Muscle of arm (tissue), 14 donors: Measurements from ENCODE around the gene SERPINE1. TPM values are rescaled to one million over a fixed set of nuclear protein-coding genes. Genes with fewer than 3 reads are reported as not detected.
"Not testable (repeated sequence)": the region's sequence is repeated elsewhere in the genome, so short reads cannot be mapped to it uniquely, and the experiment has no call there.

Source experiments
- DNase-seq: peaks from one replicate; pipeline ENCODE4 v3.0.0-alpha.2; 2013
- long read RNA-seq, 11 donors: transcript quantifications; one replicate each; lab custom pipeline, GENCODE V29; 2026
- polyA plus RNA-seq, 12 donors: library from polyadenylated mRNA; unstranded; fragments of 120-200 nt; gene quantifications; one replicate each; pipeline ENCODE4 v1.2.1, GENCODE V29; 2013; ENCODE audit not compliant: insufficient read length in 12 of 12

SERPINE1 gene
- polyA plus RNA-seq: 1 to 10 TPM in 11 of 12 donors, not detected in 1; 1.7 to 10.0 (median 3.0) TPM
- long read RNA-seq, donor 1: 0 reads
- long read RNA-seq, donor 2: 0 reads
- long read RNA-seq, donor 3: 0 reads
- long read RNA-seq, donor 4: 0 reads
- long read RNA-seq, donor 5: 0 reads
- long read RNA-seq, donor 6: 0 reads
- long read RNA-seq, donor 7: 0 reads
- long read RNA-seq, donor 8: 0 reads
- long read RNA-seq, donor 9: 0 reads
- long read RNA-seq, donor 10: 0 reads
- long read RNA-seq, donor 11, partial matches to known transcripts: 0 of 2 reads
- long read RNA-seq, donor 11, other reads (novel, unspliced or antisense): 0 of 2 reads

DNA sequence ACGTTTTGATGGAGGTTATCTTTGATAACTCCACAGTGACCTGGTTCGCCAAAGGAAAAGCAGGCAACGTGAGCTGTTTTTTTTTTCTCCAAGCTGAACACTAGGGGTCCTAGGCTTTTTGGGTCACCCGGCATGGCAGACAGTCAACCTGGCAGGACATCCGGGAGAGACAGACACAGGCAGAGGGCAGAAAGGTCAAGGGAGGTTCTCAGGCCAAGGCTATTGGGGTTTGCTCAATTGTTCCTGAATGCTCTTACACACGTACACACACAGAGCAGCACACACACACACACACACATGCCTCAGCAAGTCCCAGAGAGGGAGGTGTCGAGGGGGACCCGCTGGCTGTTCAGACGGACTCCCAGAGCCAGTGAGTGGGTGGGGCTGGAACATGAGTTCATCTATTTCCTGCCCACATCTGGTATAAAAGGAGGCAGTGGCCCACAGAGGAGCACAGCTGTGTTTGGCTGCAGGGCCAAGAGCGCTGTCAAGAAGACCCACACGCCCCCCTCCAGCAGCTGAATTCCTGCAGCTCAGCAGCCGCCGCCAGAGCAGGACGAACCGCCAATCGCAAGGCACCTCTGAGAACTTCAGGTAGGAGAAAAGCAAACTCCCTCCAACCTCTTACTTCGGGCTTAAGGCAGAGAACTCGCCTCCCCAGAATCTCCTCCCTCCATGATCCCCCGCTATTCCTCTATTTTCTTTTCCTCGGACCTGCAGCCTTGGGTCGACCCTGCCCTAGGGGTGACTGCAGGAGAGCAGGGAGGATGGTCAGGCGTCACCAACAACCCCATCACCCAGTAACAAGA is at the start of gene SERPINE1:
Gene SERPINE1 (plus strand): TSS at position 454 of the 809 bp plus-strand sequence. CDS start 1,290 bp downstream, outside the sequence.
- DNase-seq: peak; percentile 91

GRCh38 chr7:101077303-101078086 is 49.4 kb upstream of the SERPINE1 start:
- peak; percentile 59 for DNase-seq

GRCh38 chr7:101081432-101081831 is 45.5 kb upstream of the SERPINE1 start:
- no peak for DNase-seq

DNA sequence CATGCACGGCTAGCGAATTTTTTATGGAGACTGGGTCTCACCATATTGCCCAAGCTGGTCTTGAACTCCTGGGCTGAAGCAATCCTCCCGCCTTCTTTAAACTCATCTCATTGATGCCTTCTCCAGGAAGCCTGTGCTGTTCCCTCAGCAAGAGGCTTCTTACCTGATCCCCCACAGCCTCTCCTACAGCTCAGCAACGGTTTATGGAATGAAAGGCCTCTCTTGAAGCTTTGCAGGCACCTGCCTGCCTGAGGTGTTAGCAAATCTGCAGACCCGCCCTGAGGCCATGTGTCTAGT is 42.1 kb upstream of the SERPINE1 start:
- DNase-seq: no peak

- DNase-seq: peak; percentile 74
Measured at GRCh38 chr7:101085162-101085964, 41.5 kb upstream of the SERPINE1 start, which contains the start of gene TRIM56. TSS of gene TRIM56 (plus strand) at chr7:101085481. CDS start at chr7:101087313, 1,832 bp downstream.

GRCh38 chr7:101087334-101088068 is 39.4 kb upstream of the SERPINE1 start:
- no peak for DNase-seq

DNA sequence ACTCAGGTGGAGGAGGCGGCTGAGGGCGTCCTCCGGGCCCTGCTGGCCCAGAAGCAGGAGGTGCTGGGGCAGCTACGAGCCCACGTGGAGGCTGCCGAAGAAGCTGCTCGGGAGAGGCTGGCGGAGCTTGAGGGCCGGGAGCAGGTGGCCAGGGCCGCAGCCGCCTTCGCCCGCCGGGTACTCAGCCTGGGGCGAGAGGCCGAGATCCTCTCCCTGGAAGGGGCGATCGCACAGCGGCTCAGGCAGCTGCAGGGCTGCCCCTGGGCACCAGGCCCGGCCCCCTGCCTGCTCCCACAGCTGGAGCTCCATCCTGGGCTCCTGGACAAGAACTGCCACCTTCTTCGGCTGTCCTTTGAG is 38.9 kb upstream of the SERPINE1 start:
- no peak for DNase-seq

- no peak for DNase-seq
Measured at GRCh38 chr7:101088858-101089529, 37.9 kb upstream of the SERPINE1 start.

GRCh38 chr7:101089876-101090275 is 37.0 kb upstream of the SERPINE1 start:
- no peak for DNase-seq

DNA sequence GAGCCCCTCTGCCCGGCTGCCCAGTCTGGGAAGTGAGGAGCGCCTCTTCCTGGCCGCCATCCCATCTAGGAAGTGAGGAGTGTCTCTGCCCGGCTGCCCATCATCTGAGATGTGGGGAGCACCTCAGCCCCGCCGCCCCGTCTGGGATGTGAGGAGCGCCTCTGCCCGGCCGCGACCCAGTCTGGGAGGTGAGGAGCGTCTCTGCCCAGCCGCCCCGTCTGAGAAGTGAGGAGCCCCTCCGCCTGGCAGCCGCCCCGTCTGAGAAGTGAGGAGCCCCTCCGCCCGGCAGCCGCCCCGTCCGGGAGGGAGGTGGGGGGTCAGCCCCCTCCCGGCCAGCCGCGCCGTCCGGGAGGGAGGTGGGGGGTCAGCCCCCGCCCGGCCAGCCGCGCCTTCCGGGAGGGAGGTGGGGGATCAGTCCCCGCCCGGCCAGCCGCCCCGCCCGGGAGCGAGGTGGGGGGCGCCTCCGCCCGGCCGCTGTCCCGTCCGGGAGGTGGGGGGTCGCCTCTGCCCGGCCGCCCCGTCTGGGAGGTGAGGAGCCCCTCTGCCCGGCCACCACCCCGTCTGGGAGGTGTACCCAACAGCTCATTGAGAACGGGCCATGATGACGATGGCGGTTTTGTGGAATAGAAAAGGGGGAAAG is 34.5 kb upstream of the SERPINE1 start:
- DNase-seq: not testable (repeated sequence)

- peak; percentile 27 for DNase-seq
Measured at GRCh38 chr7:101093906-101094305, 33.0 kb upstream of the SERPINE1 start.

GRCh38 chr7:101094376-101094775 is 32.5 kb upstream of the SERPINE1 start:
- no peak for DNase-seq

DNA sequence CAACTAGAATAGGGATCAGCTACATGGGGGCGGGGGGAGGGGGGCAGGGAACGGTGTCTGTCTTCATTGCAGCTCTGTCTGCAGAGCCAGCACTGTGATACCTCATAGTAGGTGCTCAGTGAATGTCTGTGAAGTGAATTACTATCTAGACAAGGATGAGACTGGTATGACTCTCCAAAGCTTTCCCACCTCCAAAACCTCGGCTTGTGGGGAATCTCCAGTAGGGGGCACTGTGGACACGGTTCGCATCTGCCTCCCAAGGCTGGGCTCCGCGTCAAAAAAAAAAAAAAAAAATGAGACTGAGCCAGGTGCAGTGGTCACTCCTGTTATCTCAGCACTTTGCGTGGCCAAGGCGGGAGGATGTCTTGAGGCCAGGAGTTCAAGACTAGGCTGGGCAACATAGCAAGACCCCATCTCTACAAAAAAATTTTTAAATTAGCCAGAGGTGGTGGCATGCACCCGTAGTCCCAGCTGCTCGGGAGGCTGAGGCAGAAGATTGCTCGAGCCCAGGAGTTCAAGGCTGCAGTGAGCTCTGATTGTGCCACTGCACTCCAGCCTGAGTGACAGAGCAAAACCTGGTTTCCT is 32.0 kb upstream of the SERPINE1 start:
- DNase-seq: peak; percentile 47

DNA sequence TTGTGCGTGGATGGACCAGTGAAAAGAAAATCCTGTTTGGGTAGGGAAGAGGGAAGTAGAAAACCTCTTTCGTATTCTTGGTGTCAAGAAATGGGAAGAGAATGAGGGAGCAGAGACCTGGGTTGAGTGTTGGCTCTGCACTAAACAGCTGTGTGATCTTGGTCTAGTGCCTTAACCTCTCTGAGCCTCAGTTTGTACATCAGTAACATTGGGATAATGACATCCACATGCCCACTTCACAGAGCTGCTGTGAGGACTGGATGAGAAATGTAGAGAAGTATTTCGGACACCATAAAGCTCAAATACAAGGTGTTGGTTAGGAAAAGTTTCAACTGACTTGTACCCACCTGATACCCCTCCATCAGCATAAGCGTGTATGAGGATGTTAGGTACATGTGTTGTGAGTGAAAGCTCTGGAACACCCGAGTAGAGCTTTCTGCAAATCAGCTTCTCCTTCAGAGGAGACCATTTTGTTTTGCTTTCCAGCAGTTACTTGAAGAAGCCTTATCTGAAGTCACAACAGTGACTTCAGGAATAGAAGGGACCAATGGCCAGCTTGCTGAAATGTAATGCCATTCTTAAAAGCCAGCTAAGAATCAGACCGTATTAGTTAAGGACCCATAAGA is 30.5 kb upstream of the SERPINE1 start:
- DNase-seq: no peak

- DNase-seq: no peak
Measured at GRCh38 chr7:101096957-101097347, 30.0 kb upstream of the SERPINE1 start.

- DNase-seq: no peak
Measured at GRCh38 chr7:101097561-101097960, 29.3 kb upstream of the SERPINE1 start.

DNA sequence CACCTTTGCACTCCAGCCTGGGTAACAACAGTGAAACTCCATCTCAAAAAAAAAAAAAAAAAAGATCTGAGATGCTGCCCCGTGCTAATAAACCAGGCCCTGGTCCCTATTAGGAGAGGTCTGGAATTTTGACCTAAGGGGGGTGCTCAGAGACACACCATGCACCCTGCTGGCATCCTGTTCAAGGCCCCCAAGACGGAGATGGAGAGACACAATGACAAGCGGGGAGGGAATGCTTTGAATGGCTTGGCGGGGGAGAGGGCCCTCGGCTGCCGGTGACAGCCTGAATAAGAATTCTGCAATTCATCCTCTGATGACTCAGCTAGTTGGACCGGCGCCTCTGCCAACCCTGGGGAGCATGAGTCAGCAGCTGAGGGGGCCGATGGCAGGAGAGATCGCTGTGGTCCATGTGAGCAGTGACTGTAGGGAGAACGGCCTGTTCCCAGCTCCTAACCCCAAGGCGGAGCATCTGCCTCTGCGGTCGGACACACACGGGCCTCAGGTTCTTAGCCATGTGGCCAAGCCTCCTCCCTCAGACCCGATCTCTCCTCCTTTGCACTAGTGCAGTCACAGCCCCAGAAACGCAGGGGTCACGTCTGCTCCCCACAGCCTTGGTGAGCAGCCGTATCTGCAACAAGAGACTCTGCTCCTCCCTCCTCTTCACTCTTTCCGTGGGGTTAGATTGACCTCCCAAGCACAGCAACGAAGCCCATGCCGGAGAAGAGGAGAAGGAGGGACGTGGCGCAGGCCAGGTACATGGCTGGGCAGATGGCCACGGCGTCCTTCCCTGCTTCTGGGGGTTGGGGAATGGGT is 26.7 kb upstream of the SERPINE1 start:
- peak; percentile 84 for DNase-seq
